DMS53 treated with DMSO at 0.1 percent for 48 hours (cell line): ENCODE data around the gene NRP2.

ENCODE experiments used
- DNase-seq: peaks from one replicate; lab custom pipeline; 2025; ENCODE audit not compliant: unreplicated experiment; lab: John Stamatoyannopoulos, UW

The NRP2 gene

GRCh38 chr2:205659922-205660321 lies 22.4 kb upstream of the NRP2 start:
- DNase-seq, result peak; percentile 36

- no peak for DNase-seq
Measured at GRCh38 chr2:205660521-205661124, 21.7 kb upstream of the NRP2 start.

- DNase-seq, result no peak
Measured at GRCh38 chr2:205661281-205661680, 21.0 kb upstream of the NRP2 start.

- no peak for DNase-seq
Measured at GRCh38 chr2:205662206-205662965, 19.9 kb upstream of the NRP2 start.

GRCh38 chr2:205665791-205666190 lies 16.5 kb upstream of the NRP2 start:
- no peak for DNase-seq

- no peak for DNase-seq
Measured at GRCh38 chr2:205670292-205670691, 12.0 kb upstream of the NRP2 start.

- DNase-seq, result no peak
Measured at GRCh38 chr2:205673312-205673711, 9.0 kb upstream of the NRP2 start.

GRCh38 chr2:205675861-205676516 lies 6.3 kb upstream of the NRP2 start:
- DNase-seq, result peak; percentile 56

GRCh38 chr2:205678541-205679142 lies 3.7 kb upstream of the NRP2 start:
- DNase-seq, result no peak

- DNase-seq, result no peak
Measured at GRCh38 chr2:205679410-205680009, 2.8 kb upstream of the NRP2 start.

GRCh38 chr2:205680067-205680466 lies 2.2 kb upstream of the NRP2 start:
- DNase-seq, result peak; percentile 87

GRCh38 chr2:205680903-205681302 lies 1.4 kb upstream of the NRP2 start:
- no peak for DNase-seq

- peak; percentile 12 for DNase-seq
Measured at GRCh38 chr2:205681401-205682238, 681 bp upstream of the NRP2 start.

GRCh38 chr2:205682971-205683501 lies 735 bp downstream of the NRP2 start:
- no peak for DNase-seq

GRCh38 chr2:205683502-205684367 lies 1.4 kb downstream of the NRP2 start:
- peak; percentile 18 for DNase-seq

GRCh38 chr2:205684871-205685313 lies 2.6 kb downstream of the NRP2 start:
- DNase-seq, result peak; percentile 40

- DNase-seq, result peak; percentile 49
Measured at GRCh38 chr2:205685314-205686055, 3.2 kb downstream of the NRP2 start.

GRCh38 chr2:205686056-205686782 lies 3.9 kb downstream of the NRP2 start:
- no peak for DNase-seq
